ENCODE data around the gene FREM2. TPM values are rescaled to one million over a fixed set of nuclear protein-coding genes. Genes with fewer than 3 reads are reported as not detected.
A peak's percentile ranks its signal among the peaks of the same experiment; 100 is the strongest.

FREM2 gene
- polyA plus RNA-seq, 1 of the 3 experiments (the other 2 are of a cell fraction) = not detected

DNA sequence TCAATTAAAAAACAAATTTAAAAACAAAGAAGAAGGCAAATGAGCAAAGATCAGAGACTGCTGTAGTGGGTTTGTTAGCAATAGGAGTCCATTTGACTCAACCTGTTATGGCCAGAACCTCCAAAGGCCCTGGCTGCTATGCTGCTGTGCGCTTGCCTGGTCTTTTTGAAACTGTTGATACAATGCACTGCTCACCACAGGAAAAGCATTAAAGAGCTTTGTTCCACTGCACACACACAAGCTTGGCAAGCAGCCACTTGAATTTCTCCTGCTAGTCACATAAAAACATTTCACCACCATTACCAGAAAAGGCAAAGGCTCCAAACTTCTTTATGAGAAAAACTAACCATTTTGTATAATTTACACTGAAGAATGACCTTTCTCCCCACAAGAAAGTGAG is 132.2 kb downstream of the FREM2 start:
- Histone ChIP-seq H4K20me1 (ENCODE audit: insufficient read depth) (no peaks in the 10 kb centered on the region), H3K9ac (no peak overlapping the region), H3K79me2 (ENCODE audit: insufficient read depth) (no peaks in the 10 kb centered on the region), H3K9me3 (no peaks in the 10 kb centered on the region), H2AFZ (ENCODE audit: low read depth) (no peak overlapping the region), H3K4me3 (ENCODE audit: low read depth in 2 of 2, low read length in 1 of 2) (no peak overlapping the region), H3K36me3 (replicated peaks in 1 of 2; ENCODE audit: control insufficient read depth in 1 of 2, insufficient read depth in 2 of 2, low read length in 1 of 2) (no peaks in the 10 kb centered on the region), H3K4me1 (ENCODE audit: control insufficient read depth in 1 of 2, insufficient read depth in 2 of 2, low read depth in 1 of 2, low read length in 1 of 2) (peaks cover 0 to 4% of the 10 kb centered on the region in 2 experiments; a peak in 3 of 4 replicates), H3F3A (replicated peaks; ENCODE audit: insufficient read depth) (no peaks in the 10 kb centered on the region), H3K27me3 (ENCODE audit: insufficient read depth) (no peaks in the 10 kb centered on the region), H3K4me2 (no peak overlapping the region), H3K27ac (ENCODE audit: low read depth in 2 of 2, low read length in 1 of 2) (peak overlapping the region in 1 of 2 experiments; percentile 64; a peak in 2 of 4 replicates), H3K9me2 (no peaks in the 10 kb centered on the region)
- POLR2A ChIA-PET = no interaction called here
- no peak for TF ChIP-seq SMC3 (IDR thresholded peaks at IDR 0.05; ENCODE audit: low read depth, low read length)
- TF ChIP-seq, protein P1, sequence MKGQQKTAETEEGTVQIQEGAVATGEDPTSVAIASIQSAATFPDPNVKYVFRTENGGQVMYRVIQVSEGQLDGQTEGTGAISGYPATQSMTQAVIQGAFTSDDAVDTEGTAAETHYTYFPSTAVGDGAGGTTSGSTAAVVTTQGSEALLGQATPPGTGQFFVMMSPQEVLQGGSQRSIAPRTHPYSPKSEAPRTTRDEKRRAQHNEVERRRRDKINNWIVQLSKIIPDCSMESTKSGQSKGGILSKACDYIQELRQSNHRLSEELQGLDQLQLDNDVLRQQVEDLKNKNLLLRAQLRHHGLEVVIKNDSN (IDR thresholded peaks at IDR 0.05; ENCODE audit: borderline replicate concordance, low read depth) = no peak
- no peak for TF ChIP-seq GATA2 (CRISPR knock-in tag; IDR thresholded peaks at IDR 0.05)
- TF ChIP-seq, protein P2, sequence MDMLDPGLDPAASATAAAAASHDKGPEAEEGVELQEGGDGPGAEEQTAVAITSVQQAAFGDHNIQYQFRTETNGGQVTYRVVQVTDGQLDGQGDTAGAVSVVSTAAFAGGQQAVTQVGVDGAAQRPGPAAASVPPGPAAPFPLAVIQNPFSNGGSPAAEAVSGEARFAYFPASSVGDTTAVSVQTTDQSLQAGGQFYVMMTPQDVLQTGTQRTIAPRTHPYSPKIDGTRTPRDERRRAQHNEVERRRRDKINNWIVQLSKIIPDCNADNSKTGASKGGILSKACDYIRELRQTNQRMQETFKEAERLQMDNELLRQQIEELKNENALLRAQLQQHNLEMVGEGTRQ (IDR thresholded peaks at IDR 0.05; ENCODE audit: borderline replicate concordance, low read depth, low read length) = no peak
- TF ChIP-seq, protein P3, sequence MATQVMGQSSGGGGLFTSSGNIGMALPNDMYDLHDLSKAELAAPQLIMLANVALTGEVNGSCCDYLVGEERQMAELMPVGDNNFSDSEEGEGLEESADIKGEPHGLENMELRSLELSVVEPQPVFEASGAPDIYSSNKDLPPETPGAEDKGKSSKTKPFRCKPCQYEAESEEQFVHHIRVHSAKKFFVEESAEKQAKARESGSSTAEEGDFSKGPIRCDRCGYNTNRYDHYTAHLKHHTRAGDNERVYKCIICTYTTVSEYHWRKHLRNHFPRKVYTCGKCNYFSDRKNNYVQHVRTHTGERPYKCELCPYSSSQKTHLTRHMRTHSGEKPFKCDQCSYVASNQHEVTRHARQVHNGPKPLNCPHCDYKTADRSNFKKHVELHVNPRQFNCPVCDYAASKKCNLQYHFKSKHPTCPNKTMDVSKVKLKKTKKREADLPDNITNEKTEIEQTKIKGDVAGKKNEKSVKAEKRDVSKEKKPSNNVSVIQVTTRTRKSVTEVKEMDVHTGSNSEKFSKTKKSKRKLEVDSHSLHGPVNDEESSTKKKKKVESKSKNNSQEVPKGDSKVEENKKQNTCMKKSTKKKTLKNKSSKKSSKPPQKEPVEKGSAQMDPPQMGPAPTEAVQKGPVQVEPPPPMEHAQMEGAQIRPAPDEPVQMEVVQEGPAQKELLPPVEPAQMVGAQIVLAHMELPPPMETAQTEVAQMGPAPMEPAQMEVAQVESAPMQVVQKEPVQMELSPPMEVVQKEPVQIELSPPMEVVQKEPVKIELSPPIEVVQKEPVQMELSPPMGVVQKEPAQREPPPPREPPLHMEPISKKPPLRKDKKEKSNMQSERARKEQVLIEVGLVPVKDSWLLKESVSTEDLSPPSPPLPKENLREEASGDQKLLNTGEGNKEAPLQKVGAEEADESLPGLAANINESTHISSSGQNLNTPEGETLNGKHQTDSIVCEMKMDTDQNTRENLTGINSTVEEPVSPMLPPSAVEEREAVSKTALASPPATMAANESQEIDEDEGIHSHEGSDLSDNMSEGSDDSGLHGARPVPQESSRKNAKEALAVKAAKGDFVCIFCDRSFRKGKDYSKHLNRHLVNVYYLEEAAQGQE (IDR thresholded peaks at IDR 0.05; ENCODE audit: low read depth, low read length) = no peak
- TF ChIP-seq FOSL2 (IDR thresholded peaks at IDR 0.05; ENCODE audit: borderline replicate concordance, low read depth) = no peak
- TF ChIP-seq FOXJ3 (CRISPR knock-in tag; IDR thresholded peaks at IDR 0.05) = no peak
- no peak for TF ChIP-seq EZH2phosphoT487 (IDR thresholded peaks at IDR 0.05; ENCODE audit: borderline replicate concordance, low read depth)
- TF ChIP-seq FOXM1 (IDR thresholded peaks at IDR 0.05; ENCODE audit: low read depth) = no peak
- TF ChIP-seq, protein P4, sequence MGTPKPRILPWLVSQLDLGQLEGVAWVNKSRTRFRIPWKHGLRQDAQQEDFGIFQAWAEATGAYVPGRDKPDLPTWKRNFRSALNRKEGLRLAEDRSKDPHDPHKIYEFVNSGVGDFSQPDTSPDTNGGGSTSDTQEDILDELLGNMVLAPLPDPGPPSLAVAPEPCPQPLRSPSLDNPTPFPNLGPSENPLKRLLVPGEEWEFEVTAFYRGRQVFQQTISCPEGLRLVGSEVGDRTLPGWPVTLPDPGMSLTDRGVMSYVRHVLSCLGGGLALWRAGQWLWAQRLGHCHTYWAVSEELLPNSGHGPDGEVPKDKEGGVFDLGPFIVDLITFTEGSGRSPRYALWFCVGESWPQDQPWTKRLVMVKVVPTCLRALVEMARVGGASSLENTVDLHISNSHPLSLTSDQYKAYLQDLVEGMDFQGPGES (IDR thresholded peaks at IDR 0.05; ENCODE audit: low read depth, low read length) = no peak
- DNase-seq = no peak
- WGBS (ENCODE audit: low lambda C conversion rate) = no CpG with 5 or more reads among the region's 1 CpG
- CTCF ChIA-PET = no interaction called here
